ENCODE results near the gene PNPLA8.
"Not testable (repeated sequence)": the region's sequence is repeated elsewhere in the genome, so short reads cannot be mapped to it uniquely, and the experiment has no call there.

Gene PNPLA8

DNA sequence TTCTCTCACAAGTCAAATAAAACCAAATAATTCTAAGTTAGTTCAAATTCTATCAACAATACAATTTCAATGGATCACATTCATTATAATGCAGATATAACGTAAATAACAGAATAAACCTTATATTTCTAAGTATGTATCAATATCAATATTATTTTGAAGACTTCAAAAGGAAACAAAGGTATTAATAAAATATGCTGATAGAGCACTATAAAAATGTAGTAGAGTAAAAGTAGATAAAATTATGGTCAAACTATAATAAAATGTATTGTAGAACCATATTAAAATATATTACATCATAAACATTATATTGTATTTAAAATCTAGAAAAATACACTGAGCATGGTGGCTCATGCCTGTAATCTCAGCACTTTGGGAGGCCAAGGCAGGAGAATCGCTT lies 46.2 kb downstream of the PNPLA8 start:
- DNase-seq (ENCODE audit: low read depth in 2 of 2) = no peak

GRCh38 chr7:108479118-108479517 lies 46.8 kb downstream of the PNPLA8 start:
- no peak for DNase-seq (ENCODE audit: low read depth in 2 of 2)

GRCh38 chr7:108468246-108468645 lies 57.7 kb downstream of the PNPLA8 start:
- no peak for DNase-seq (ENCODE audit: low read depth in 2 of 2)

DNA sequence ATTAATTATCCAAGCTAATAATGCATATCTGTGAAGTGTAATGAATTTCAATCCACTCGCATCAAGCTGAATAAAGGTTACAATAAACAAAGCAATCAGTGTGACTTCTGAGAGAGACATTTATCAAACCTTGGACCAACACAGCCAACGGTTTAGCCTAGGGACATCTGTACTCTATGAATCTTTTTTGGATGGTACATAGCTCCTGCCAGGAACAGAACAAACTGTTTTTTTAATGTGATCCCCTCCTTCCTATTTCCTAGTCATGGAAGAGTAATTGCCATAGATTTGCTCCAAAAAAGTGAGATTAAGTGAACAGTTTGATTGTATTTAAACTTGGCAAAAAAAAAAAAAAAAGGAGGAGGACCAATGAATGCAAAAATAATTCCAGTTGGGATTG lies 58.5 kb downstream of the PNPLA8 start:
- DNase-seq (ENCODE audit: low read depth in 2 of 2) = no peak

DNA sequence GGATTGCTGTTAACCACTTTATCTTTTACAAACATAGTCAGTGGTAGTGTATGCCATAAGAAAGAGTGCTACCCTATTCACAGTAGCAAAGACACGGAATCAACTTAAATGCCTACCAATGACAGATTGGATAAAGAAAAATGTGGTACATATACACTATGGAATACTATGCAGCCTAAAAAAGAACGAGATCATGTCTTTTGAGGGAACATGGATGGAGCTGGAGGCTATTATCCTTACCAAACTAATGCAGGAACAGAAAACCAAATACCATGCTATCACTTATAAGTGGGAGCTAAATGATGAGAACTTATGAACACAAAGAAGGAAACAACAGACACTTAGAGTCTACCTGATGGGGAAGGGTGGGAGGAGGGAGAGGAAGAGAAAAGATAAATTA lies 59.6 kb downstream of the PNPLA8 start:
- DNase-seq (ENCODE audit: low read depth in 2 of 2) = not testable (repeated sequence)

- DNase-seq (ENCODE audit: low read depth in 2 of 2) = no peak
Measured at GRCh38 chr7:108464743-108465142, 61.2 kb downstream of the PNPLA8 start.

GRCh38 chr7:108463613-108464012 lies 62.3 kb downstream of the PNPLA8 start:
- no peak for DNase-seq (ENCODE audit: low read depth in 2 of 2)

DNA sequence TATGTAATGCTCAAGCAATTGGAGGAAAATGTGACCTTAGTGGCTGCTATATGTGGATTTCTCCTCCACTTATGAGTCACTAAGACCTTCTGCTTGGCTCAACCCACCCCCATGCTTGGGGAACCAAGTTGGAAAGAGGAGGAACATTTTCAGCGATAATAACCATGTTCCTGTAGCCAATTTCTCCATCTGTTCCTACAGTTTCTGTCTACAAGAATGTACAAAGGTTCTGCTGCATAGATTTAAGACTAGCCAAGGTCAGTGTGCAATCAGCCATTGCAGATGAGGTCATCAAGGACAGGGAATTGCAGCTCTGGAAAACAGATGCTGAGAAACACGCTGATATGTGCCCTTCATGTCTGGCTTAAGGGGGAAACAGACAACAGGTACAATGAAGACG lies 64.1 kb downstream of the PNPLA8 start:
- no peak for DNase-seq (ENCODE audit: low read depth in 2 of 2)

- DNase-seq (ENCODE audit: low read depth in 2 of 2) = no peak
Measured at GRCh38 chr7:108460964-108461363, 65.0 kb downstream of the PNPLA8 start.

- DNase-seq (ENCODE audit: low read depth in 2 of 2) = no peak
Measured at GRCh38 chr7:108459922-108460551, 65.9 kb downstream of the PNPLA8 start.

DNA sequence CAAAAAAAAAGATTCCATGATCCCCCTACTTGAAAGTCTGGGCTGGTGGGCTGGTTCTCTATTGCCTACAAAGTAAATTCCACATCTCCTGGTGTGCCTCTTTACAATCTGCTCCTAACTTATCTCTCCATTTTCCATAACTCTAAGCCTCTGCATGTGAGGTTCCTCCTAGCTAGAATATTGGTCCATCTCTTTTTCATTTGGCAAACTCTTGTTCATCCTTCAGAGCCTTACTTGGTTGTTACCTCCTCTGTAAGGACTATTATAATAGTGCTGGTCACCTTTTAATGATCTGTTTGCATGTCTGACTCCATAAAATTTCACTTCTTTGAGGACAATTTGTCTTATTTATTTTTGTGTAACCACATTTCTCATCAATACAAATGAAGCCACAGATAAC lies 68.1 kb downstream of the PNPLA8 start:
- DNase-seq (ENCODE audit: low read depth in 2 of 2) = no peak

DNA sequence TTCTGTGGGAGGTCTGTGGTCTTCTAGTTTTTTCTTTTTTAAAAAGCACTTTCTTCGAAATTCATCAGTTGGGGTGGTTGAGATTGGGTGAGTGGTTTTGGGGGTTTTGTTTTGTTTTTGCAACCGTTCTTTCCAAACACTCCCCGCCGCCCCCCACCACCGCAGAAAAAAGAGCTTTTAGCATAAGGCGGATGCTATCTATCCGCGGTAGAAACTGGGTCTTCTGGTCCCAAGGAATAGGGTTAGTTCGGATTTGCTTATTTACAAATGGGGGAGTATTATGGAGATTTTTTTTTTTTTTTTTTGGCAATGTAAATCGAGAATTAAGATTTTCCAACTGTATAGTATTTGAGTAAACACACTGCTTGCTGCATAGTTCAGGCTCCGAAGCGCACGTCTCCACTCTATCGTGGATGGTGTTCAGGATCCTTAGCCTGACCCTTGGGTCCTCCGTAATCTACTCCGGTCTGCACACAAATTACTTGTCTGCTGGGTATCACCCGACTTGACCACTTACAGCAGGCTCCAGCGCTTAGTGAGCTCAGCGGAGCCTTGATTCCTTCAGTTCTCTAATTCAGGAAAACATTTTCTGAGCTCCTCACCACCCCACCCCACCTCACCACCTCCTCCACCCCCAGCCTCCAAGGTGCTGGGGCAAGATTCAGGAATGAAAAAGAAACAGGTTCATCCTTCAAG lies 68.9 kb downstream of the PNPLA8 start:
- DNase-seq (ENCODE audit: low read depth in 2 of 2) = no peak

GRCh38 chr7:108455998-108456677 lies 69.8 kb downstream of the PNPLA8 start, which contains the start of gene NRCAM:
TSS of gene NRCAM (minus strand) at chr7:108456436. CDS start at chr7:108240064, 216,372 bp downstream.
- peak in 1 of 2 donors; percentile 16 for DNase-seq (ENCODE audit: low read depth in 2 of 2)

DNA sequence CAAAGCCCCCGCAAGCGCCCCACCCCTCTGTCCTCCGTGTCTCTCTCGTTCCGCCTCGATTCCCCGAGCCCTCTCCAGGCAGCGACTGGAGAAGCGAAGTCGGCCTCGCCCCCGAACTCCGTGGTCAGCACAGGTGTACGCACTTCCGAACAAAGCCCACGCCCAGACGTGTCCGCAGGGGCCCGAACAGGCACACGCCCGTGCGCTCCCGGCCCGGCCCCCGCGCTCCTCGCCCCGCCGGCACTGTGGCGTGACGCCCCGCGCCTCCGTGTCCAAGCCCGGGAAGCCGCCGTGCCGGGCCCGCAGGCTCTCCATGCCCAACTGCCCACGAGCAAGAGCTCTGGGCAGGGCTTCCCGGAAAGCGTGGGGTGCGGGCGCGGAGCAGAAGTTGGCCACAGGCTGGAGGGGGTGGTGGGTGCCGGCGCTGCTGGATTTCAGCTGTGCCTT lies 70.4 kb downstream of the PNPLA8 start:
- DNase-seq (ENCODE audit: low read depth in 2 of 2) = no peak

- DNase-seq (ENCODE audit: low read depth in 2 of 2) = no peak
Measured at GRCh38 chr7:108454674-108455550, 71.0 kb downstream of the PNPLA8 start.

- DNase-seq (ENCODE audit: low read depth in 2 of 2) = no peak
Measured at GRCh38 chr7:108454317-108454673, 71.6 kb downstream of the PNPLA8 start.

DNA sequence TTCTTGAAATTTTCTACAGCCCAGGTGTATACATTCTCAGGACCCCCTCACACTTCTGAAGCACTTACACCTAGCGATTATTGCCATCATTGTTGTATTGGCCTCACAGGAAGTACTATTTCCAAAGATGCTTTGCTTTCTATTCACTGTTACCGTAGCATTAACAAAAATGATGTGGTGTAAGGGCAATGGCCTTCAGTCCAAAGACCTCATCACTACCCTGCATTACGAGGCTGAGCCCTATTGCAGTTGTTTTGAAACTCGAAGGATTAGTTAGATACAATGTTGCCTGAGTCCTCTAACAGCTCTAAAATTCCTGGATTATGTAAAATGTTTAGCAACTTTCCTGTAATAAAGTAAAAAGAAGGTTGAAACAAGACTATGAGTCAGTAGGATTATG lies 72.6 kb downstream of the PNPLA8 start:
- no peak for DNase-seq (ENCODE audit: low read depth in 2 of 2)

GRCh38 chr7:108452707-108453106 lies 73.2 kb downstream of the PNPLA8 start:
- DNase-seq (ENCODE audit: low read depth in 2 of 2) = no peak

DNA sequence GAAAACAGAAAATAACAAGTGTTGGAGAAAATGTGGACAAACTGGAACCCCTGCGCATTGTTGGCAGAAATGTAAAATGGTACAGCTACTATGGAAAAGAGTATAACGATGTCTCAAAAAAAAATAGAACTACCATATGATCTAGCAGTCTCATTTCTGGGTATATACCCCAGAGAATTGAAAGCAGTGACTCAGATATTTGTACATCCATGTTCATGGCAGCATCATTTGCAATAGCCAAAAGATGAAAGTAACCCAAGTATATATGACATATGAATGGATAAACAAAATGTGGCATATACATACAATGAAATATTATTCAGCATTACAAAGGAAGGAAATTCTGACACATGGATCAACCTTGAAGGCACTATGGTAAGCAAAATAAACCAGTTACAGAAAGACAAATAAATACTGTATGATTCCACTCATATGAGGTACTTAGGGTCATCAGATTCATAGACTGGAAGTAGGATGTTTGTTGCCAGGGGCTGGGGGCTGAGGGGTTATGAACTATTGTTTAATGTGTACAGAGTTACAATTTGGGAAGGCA lies 74.6 kb downstream of the PNPLA8 start:
- no peak for DNase-seq (ENCODE audit: low read depth in 2 of 2)

- DNase-seq (ENCODE audit: low read depth in 2 of 2) = no peak
Measured at GRCh38 chr7:108450160-108450559, 75.8 kb downstream of the PNPLA8 start.

DNA sequence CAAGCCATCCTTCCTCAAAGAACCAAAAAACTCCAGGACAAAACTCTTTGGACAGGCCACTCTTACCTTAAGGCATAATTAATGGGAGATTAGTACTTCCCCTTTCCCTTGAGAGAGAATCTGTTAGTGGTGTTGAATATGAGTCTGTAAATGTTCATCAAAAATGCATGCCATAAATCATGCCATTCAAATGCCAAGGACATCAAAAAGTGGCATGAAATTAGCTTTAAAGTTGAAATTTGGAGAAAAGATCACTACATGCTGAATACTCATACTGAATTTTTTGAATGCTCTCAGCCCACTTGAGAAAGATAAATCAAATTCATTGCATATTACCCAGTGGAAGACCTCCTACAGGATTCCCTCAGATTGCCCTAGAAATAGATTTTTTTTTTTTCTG lies 76.4 kb downstream of the PNPLA8 start:
- DNase-seq (ENCODE audit: low read depth in 2 of 2) = no peak

Data from stimulated activated CD4-positive, alpha-beta T cell treated with anti-CD3 and anti-CD28 coated beads, Interleukin-4, amount 100 ng/mL, for 48 hours (primary cell).